Activated CD4-positive, alpha-beta T cell treated with anti-CD3 and anti-CD28 coated beads, Interleukin-2, amount 50 U/mL, for 16 hours (primary cell): ENCODE measurements around the gene ADRA2A.

Experiments used
- DNase-seq: peaks from one replicate; pipeline ENCODE4 v3.0.0-alpha.2; 2020

The ADRA2A gene

DNA sequence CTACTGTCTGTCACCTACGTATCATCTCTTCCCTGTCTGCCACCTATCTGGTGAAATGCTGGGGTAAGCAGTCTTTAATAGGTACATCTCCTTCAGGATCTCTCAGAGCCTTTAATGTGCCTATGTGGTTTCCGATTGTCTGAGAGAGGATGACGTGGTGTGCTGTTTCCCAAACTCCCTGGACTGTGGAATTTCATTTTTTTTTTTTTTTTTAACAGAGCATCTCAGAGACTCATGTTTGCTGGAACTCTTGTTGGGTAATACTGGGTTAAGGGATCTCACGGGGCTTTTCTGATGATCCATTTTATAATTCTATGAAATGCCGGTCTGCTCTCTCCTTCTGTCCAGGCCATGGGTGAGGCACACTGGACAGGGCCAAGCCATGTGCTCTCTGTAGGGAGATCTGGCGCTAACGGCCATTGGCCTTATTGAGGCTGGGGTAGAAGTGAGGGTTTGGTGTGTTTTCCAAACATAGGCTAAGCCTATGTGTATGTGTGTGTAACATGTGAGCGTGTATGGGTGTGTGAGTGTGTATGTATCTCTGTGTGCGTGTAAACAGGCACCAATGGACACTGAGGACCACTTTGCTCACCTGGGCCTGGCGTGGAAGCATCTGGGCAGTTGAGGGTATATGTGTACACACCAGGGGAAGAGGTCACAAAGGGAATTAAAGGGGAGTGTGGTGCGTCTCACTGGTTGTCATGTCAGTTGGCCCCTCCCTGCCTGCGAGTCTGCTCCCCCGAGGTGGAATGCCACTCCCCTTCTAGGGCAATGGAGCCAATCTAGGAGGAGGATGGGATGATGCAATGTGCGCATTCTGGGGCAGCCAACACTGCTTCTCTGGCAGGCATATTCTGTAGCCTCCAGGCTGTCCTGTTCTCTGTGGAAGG is 7.8 kb downstream of the ADRA2A start:
- DNase-seq: no peak

DNA sequence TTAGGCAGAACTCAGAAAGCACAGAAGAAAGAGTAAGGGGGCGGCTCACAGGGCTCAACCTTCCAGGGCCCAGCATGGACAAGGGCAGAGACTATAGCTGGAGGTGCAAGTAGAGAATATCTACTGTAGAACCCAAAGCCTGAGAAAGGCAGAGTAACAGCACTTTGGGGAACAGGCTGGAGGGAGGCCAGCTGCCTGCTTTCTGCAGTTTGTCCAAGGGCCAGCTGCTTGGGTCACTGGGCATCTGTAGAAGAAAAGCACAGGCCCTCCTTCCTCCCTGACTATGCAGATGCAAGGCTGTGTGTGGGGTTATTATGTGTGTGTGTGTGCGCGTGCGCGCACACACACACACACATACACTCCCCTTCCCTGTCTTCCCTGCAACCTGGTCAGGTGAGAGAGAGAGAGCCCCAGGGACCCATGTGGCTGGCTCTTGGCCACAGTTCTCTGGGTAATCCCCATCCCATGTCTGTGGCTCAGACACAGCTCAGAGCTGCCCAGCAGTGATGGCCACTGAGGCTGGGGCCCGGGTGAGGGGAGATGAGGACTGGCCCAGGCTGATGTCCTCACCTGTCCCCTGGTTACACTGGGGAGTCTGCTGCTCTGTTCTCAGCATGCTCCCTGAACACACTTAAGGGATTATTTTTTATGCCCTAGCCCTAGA is 9.0 kb downstream of the ADRA2A start:
- DNase-seq: no peak

DNA sequence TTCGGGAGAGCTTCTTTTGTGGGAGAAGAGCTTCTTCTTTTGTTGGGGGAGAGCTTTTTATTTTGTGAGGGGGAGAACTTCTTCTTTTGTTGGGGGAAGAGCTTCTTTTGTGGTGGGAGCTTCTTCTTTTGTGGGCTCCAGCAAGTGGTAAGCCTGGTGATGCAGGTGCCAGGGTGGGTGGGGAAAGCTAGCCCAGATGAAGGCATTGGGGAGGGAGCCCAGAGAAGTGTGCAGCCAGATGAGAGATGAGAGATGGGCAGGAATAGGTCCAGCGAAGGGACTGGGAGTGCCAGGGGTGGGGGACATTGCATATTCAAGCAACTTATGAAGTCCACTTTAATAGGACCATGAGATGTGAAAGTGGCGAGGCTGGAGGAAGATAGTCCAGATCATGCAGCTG is 9.7 kb downstream of the ADRA2A start:
- no peak for DNase-seq

DNA sequence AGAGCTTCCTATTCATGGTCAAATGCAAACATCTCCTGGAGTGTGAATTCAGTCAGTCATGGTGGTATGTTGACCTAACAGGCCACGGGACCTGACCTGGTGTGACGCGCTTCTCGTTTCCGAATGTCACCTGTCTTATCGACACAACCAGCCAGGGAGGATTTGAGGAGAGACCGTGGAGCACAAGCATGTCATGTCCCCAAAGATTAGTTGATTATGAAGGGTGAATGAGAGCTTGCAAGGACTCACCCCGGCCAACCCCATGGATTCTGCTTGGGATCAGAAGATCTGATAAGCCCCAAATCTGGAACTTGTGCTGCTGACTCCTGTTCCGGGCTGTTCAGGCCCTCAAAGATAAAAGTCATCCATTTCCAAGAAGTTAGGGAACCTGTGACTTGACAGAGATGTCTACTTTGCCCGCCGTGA is 10.5 kb downstream of the ADRA2A start:
- DNase-seq: no peak

DNA sequence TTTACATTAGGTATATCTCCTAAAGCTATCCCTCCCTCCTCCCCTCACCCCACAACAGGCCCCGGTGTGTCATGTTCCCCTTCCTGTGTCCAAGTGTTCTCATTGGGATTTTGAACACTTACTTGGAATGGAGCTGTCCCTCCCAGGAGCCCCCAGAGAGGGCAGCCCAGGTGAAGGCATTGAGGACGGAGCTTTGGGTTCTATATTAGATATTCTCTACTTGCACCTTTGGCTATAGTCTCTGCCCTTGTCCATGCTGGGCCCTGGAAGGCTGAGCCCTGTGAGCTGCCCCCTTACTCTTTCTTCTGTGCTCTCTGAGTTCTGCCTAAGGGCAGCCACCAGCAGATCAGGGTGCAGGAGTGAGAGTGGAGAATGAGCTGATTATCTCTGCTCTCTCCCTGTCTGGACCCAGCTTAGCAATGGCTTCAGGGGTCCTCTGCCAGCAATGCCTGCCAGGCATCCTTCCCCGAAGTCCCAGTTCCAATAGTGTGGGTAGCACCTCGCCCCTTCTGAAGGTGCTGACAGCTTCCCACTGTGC is 11.2 kb downstream of the ADRA2A start:
- DNase-seq: no peak

DNA sequence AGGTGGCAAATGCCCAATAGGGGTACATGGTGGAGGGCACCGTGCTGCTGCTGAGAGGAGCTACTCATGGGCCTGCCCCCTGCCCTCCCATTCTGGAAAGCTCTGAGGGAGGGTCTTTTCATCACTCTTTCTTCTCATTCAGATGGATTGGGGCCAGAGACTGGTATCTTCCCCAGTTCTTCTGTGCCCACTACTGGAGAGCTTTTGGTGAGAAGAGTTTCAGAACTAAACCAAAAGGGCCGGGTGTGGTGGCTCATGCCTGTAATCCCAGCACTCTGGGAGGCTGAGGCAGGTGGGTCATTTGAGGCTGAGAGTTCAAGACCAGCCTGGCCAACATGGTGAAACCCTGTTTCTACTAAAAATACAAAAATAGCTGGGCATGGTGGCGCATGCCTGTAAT is 12.5 kb downstream of the ADRA2A start:
- no peak for DNase-seq

DNA sequence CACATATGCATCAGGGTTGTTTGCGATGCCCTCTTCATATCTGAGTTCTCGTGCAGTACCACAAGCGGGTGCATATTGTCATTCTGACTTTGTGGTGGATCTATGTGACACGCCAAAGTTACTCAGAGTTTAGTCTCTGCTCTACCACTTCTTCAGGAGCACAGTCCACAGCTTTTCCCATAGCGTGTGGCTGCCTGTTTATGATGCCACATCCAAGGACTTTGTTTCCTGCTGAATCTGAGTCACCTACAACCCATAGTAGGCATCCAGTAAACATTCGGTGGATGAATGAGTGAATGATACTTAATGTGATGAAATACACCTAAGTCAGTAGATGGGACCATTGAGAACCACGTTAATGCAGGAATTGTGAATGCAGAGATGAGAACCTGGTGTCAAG is 15.0 kb downstream of the ADRA2A start:
- no peak for DNase-seq

DNA sequence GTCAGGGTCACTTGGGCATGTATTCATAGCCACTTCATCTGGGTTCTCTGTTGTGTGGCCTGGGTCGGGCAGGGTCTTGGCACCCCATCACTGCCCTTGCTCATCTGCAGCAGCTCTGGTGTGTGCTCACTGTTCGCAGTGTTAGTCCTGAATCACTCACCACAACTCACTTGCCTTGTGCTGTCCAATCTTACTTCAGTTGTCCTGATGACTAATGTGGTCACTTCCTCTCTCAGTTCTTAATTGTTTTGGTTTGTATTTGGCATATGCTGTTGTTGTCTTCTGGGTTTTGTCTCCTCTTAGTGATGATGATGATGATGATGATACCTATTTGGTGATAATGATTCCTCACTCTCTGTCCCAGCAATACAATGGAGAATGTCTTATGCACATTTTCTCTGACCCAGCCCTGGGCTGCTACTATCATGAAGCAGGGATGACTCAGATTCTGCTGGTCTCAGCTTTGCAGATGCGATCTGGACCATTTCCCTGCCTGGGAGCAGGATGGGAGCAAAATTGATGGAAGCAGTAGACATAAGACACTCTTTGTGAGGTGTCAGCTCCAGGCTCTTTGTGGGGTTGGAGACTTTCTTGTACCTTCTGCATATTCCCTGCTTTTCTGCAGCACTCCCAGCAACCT is 17.0 kb downstream of the ADRA2A start:
- no peak for DNase-seq

DNA sequence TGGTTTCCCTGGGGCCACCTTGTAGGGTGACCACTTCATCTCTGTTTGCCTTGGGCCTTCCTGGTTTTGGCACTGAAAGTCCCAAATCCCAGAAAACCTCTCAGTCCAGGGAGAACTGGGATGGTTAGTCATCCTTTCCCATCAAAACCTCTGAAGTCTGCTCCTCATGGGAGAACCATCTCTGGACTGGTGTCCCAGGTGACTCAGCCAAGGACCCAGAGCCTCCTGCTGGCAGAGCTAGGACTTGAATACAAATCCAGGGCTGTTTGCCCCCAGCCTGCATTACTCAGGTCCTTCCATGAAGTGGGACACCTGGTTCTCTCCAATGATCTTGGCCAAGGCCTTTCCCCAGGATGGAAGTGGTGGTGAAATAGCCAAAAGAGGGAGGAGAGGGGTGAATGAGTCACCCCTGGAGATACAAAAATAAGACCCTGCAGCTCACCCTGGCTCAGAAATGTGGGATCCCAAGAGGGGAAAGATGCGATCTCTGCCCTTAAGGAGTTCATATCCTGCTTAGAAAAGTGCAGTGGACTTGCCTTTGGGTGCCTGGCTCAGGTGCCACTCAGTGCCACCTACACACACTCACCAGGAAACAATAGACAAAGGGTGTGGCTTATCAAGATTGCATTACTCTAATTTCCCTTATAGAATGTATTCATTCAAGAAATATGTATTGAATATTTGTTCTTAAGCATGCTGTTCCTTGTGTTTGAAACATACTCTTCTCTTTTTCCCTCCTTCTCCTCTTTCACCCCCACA is 22.0 kb downstream of the ADRA2A start:
- DNase-seq: no peak

DNA sequence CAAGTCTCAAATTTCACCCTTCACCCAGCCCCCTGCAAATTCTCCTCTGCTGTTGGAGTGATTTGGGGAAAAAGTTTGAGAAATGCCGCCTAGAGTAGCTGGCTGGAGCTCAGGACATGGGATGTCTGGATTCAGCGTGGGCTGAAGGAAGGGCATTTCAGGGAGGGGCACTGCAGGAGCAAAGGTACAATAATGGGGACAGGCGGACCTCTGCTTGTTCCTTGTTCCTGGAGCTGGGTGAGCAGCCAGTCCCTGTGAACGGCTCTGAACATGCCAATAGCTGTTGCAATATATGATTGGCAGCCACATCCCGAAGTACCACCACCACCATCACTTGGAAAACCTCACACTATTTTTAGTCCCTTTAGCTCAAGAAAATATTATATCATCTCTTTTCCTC is 23.4 kb downstream of the ADRA2A start:
- no peak for DNase-seq

DNA sequence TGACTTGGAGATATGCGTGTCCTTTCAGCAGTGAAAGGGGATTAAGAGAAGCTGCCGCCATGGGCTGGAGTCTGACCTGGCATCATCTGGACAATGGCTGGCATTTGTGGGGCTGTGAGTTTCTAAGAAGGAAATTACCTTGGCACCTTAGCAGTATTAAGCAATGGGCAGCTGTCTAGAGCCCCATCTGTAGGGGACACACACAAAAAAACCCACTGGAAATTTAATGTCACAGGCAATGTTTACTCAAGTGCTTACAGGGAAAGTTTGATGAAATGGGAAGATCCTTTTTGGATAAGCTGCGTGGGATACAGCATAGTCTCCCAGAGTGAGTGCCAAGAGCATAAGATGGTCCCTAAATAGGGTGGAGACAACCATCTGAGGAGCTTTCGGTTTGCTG is 25.0 kb downstream of the ADRA2A start:
- no peak for DNase-seq

DNA sequence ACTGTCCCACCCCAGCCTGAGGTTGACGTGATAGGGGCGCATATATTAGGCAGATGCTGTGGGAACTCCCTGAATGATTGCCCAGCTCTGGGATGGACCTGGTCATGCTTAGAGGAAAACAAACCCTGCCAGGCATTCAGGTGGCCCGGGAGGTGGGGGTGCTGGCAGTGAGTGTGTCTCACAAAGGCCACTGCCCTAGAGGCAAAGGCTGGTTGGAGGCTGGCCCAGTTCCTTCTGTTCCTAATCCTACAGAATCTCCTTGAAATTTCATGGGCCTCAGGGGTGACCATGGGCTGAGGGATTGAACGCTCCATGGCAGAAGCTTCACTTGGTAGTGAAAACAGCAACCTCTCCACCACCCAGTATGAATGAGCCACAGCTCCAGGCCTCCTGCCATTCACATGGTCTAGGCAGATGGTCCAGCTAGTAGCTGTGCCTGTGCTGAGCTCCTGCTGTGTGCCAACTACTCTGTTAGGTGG is 25.6 kb downstream of the ADRA2A start:
- no peak for DNase-seq

DNA sequence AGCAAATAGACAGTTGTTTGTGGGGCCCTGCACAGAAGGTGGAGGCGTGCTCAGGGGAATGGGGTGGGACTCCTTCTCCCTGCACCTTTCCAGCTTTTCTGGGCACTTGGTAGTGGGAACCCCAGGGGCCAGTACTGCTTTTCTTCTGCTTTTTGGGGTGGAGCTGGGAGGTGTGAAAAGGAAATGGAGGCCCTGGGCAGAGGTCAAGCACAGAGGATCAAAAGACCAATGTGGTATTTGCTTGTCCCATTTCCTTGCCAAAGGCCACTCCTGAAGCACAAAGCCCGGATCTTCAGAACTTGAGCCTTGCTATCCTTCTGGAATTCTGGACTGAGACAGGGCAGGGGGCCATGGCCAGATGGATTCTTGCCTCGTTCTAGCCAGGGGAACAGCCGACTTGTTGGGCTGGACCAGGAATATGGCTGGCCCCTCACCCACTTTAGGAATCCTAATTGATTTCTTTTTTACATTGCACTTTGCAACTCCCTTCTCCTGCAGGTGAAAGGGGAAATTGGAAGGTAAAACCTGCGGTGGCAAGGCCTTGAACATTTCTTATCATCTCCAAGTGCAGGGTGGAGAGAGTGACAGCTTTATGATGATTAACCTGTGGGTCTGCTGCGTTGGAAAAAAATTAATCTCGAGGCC is 26.5 kb downstream of the ADRA2A start:
- DNase-seq: no peak

DNA sequence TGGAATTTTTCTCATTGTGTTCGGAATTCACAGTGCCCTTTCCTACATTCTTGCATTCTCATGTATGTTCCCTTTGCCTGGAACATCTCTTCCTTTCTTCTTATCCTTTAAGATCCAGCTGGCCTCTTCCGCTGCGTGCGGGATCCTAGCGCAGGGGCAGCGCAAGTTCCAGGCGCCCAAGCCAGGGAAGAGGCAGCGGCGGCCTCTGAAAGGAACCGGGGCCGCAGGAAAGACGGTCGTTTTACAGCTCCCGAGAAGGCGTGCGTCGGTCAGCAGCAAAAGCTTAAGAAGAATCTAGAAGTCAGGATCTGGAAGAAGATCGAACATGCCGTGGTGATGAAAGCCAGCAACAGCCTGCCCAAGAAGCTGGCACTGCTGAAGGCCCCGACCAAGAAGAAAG is 28.0 kb downstream of the ADRA2A start:
- no peak for DNase-seq

DNA sequence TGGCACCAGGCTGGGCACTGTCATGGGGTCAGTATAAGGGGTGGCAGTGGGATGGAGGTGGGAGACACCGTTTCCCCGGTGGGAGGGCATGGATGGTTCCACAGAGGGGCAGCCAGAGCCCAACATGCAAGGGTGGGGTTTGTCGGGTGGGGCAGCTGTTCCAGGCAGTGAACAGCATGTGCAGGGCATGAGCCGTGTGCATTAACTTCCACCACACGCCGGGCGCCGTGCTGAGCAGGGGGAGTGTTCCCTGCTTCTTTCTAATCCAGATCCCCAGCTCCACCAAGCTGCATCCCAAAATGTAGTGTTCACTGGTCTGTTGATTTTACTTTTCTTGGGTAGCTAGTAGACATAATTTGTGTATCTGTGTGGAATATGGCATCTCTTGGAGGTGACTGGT is 29.3 kb downstream of the ADRA2A start:
- no peak for DNase-seq

DNA sequence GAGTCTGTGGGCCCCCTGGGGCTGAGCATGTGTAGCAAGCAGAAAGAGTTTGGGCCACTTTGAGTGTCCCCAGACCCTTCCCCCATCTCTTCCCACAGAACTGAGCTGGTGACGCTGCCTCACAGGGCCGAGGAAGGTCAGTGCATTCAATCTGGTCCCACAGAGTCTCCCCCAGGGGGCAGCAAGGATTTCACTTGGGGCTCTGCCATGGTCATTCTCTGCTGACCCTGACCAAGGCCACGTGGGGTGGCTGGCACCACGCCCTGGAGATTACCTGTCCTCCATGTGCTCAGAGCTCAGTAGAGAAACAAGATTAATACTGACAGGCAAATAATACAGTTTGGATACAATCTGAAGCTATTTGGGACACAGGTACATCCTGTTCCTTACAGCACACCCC is 30.2 kb downstream of the ADRA2A start:
- DNase-seq: no peak

DNA sequence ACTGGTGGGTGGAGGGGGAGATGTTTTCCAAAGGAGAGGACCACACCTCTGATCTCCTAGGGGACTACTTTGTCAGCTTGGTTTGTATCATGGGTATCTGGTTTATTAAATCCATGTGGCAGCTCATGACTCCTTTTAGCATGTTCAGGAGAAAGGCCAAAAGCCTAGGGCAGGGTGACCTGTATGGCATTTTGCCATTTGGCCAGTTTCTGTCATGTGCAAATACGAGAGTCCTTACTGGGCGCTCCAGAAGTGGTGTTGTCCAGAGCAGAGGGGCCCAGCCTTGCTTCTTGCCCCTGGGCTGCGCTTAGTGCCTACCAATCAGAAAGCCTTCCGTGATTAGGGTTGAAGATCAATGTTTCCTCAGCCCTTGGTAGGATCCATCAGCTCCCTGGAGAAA is 31.0 kb downstream of the ADRA2A start:
- no peak for DNase-seq

DNA sequence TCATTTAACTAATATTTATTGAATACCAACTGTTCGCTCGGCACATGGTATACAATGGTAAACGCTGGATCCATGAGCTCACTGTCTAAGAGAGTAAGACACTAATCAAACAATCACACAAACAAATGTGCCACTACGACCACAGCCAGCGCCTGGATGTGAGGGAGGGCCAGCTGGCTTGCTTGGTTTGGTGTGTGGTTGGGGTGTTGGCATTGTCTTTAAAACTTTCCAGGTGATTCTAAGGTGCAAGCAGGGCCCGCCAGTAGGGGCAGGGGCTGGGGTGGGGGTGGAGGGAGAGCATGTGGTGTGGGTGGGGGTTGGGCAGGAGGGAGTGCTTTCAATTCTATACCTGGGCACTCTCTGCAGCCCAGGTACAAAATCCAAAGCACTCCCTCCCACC is 31.6 kb downstream of the ADRA2A start:
- no peak for DNase-seq

DNA sequence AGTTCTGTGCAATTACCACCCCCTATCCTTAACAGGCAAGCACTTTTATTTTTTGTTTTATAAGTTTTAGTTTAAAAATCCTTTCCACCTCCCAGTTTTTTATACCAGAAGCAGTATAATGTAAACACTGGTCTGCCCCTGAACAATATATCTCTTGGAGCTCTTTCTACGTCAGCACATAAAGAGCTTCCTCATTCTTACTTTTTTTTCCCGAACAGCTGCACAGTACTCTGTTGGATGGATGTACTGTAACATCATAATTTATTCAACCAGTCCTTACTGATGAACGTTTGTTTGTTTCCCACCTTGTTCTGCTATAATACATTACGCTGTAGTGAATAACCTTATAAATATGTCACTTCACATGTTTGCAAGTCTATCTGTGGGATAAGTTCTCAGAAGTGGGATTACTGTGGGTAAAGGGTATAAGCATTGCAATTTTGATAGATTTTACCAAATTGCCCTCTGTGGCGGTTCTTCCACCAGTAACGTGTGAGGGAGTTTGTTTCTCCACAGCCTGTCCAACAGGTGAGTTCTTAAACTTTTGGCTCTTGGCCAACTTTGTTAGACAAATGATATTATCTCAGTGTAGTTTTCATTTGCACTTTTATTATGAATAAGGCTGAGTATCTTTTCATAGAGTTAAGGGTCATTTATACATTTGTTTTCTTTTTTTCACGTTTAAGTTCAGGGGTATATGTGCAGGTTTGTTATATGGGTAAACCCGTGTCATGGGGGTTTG is 32.8 kb downstream of the ADRA2A start:
- DNase-seq: no peak

DNA sequence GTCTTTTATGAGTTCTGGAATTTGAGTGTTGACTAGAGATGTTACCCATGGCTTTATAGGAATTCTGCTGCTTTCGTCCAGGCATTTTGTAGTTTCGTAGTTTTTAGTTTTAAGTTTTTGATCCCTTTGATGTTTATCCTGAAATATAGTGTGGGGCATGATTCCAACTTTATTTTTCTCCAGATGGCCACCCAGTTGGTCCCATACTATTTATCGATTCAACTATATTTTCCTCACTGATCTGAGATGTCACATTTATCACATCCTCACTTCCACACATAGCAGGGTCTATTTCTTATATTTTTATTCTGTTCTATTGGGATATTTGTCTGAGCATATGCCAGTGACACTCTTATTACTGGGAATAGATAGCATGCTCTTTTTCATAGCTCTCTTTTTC is 33.9 kb downstream of the ADRA2A start:
- no peak for DNase-seq

DNA sequence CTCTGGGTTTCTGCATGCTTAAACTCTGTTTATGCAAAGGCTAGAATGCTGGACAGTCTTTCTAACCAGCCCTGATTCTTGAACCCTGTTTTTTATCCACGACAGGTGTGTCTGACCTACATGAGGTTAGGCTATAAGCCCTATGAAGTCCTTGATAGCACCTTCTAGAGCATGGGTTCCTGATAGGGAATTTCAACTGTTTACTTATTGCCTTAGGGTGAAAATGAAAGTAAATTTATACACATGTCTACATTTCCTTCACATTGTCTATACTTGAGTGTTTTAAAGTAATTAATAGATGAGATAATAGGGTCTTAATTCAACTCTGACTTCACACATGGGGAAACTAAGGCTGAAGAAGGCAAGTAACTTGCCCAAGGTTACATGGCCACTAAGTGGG is 35.5 kb downstream of the ADRA2A start:
- DNase-seq: no peak
